Activated CD4-positive, alpha-beta T cell treated with anti-CD3 and anti-CD28 coated beads for 48 hours (primary cell): Measurements from ENCODE around the gene SMPD2.

ENCODE experiments used
- DNase-seq: peaks from one replicate; pipeline ENCODE4 v3.0.0-alpha.2; 2020

The SMPD2 gene

GRCh38 chr6:109440331-109441068 is at the start of gene SMPD2, which contains the start of gene PPIL6:
Gene SMPD2 (plus strand): TSS chr6:109440724. CDS start chr6:109441122, 398 bp downstream.
Gene PPIL6 (minus strand): TSS chr6:109440628. CDS start chr6:109440590, 38 bp downstream.
- peak; percentile 82 for DNase-seq

- no peak for DNase-seq
These were observed 47.2 kb upstream of the SMPD2 start for GRCh38 chr6:109393157-109393885.

GRCh38 chr6:109393886-109394281 is 46.6 kb upstream of the SMPD2 start:
- DNase-seq, result no peak

- DNase-seq, result no peak
These were observed 44.3 kb upstream of the SMPD2 start for GRCh38 chr6:109396046-109396718.

GRCh38 chr6:109397020-109397419 is 43.5 kb upstream of the SMPD2 start:
- DNase-seq, result no peak

GRCh38 chr6:109406196-109406595 is 34.3 kb upstream of the SMPD2 start:
- no peak for DNase-seq

- no peak for DNase-seq
These were observed 29.5 kb upstream of the SMPD2 start for GRCh38 chr6:109411034-109411433.

GRCh38 chr6:109417646-109418045 is 22.9 kb upstream of the SMPD2 start:
- no peak for DNase-seq

- DNase-seq, result no peak
These were observed 19.8 kb upstream of the SMPD2 start for GRCh38 chr6:109420751-109421150.

- no peak for DNase-seq
These were observed 19.3 kb upstream of the SMPD2 start for GRCh38 chr6:109421184-109421583.

GRCh38 chr6:109424946-109425345 is 15.6 kb upstream of the SMPD2 start:
- no peak for DNase-seq

GRCh38 chr6:109428889-109429477 is 11.5 kb upstream of the SMPD2 start:
- no peak for DNase-seq

- DNase-seq, result no peak
These were observed 11.0 kb upstream of the SMPD2 start for GRCh38 chr6:109429496-109429895.

- DNase-seq, result no peak
These were observed 6.1 kb upstream of the SMPD2 start for GRCh38 chr6:109434456-109434855.

- no peak for DNase-seq
These were observed 4.5 kb upstream of the SMPD2 start for GRCh38 chr6:109436041-109436440.

GRCh38 chr6:109441069-109441816 is 719 bp downstream of the SMPD2 start:
- DNase-seq, result peak; percentile 58

GRCh38 chr6:109442393-109442924 is 1.9 kb downstream of the SMPD2 start:
- no peak for DNase-seq

- no peak for DNase-seq
These were observed 3.0 kb downstream of the SMPD2 start for GRCh38 chr6:109443425-109443950.

- DNase-seq, result no peak
These were observed 4.9 kb downstream of the SMPD2 start for GRCh38 chr6:109445382-109445781.

GRCh38 chr6:109446072-109446471 is 5.5 kb downstream of the SMPD2 start:
- DNase-seq, result no peak

GRCh38 chr6:109446541-109446940 is 6.0 kb downstream of the SMPD2 start:
- no peak for DNase-seq

- DNase-seq, result no peak
These were observed 6.6 kb downstream of the SMPD2 start for GRCh38 chr6:109447087-109447486.
